Upper lobe of right lung (tissue), 1 donor: Measurements from ENCODE around the gene CHD5. TPM values are rescaled to one million over a fixed set of nuclear protein-coding genes. Genes with fewer than 3 reads are reported as not detected.

Experiments used
- ATAC-seq: fragments of 200-7000 bp; cut with Tn5 transposase; one replicate; pipeline ENCODE4 v1.9.1; 2020; ENCODE audit warnings: mild to moderate bottlenecking, moderate library complexity
- DNase-seq: peaks from one replicate; pipeline ENCODE4 v3.0.0-alpha.2; 2020
- H3K27ac ChIP-seq: fragments of 200-600 bp; one replicate; pipeline ENCODE4 v1.8.0; 2022
- H3K27me3 ChIP-seq: fragments of 200-600 bp; one replicate; pipeline ENCODE4 v1.8.0; 2022; ENCODE audit warnings: mild to moderate bottlenecking
- H3K36me3 ChIP-seq: fragments of 200-600 bp; one replicate; pipeline ENCODE4 v1.8.0; 2022
- H3K4me1 ChIP-seq: fragments of 200-600 bp; one replicate; pipeline ENCODE4 v1.8.0; 2022
- H3K4me3 ChIP-seq: fragments of 200-600 bp; one replicate; pipeline ENCODE4 v1.8.0; 2022; ENCODE audit warnings: mild to moderate bottlenecking
- H3K9me3 ChIP-seq: fragments of 200-600 bp; one replicate; pipeline ENCODE4 v1.8.0; 2022
- CTCF ChIP-seq: fragments of 200-600 bp; IDR thresholded peaks from one replicate; pipeline ENCODE4 v1.8.0; 2022; ENCODE audit warnings: antibody characterized with exemption
- intact Hi-C: fragments of 100-400 bp; cut with DNase I; formaldehyde crosslinking; loops from one replicate; pipeline ENCODE4 v1.11.0; 2022
- total RNA-seq: library from RNA; stranded (reverse); fragmentation: NEBNext Ultra II Directional; extraction: Animal tissue kit (Norgen Biotek cat#: 25700); gene quantifications from one replicate; pipeline ENCODE4 v1.2.1, GENCODE V29; 2021
- donor health status: DM: no; HTN: yes; CAD: no; lungs with severe emphysema.

Gene CHD5
- total RNA-seq, 1 donor from 2014 or later = 0.23 TPM

- intact Hi-C loops = no loop called here
- no peaks in the 10 kb centered on the region for H3K4me1 ChIP-seq
- H3K4me3 ChIP-seq = no peak overlapping the region
- TF ChIP-seq CTCF = no peak
- DNase-seq (no peak), ATAC-seq (no peak)
- H3K9me3 ChIP-seq = no peaks in the 10 kb centered on the region
- no peak overlapping the region for H3K27ac ChIP-seq
- no peaks in the 10 kb centered on the region for H3K36me3 ChIP-seq
- no peaks in the 10 kb centered on the region for H3K27me3 ChIP-seq
Observed at GRCh38 chr1:6154525-6155319, 25.4 kb downstream of the CHD5 start.

GRCh38 chr1:6152882-6153281 is 27.2 kb downstream of the CHD5 start:
- ATAC-seq = no peak
- TF ChIP-seq CTCF = no peak

GRCh38 chr1:6152181-6152580 is 27.9 kb downstream of the CHD5 start:
- Histone ChIP-seq H3K27me3 (peaks cover 22% of the 10 kb centered on the region), H3K36me3 (no peaks in the 10 kb centered on the region), H3K4me3 (no peak overlapping the region), H3K9me3 (no peaks in the 10 kb centered on the region), H3K4me1 (no peaks in the 10 kb centered on the region), H3K27ac (no peak overlapping the region)
- ATAC-seq (no peak), DNase-seq (no peak)
- intact Hi-C loops = no loop called here
- TF ChIP-seq CTCF = no peak

More at GRCh38 chr1:6152882-6153281, 27.2 kb downstream of the CHD5 start:
- Histone ChIP-seq H3K4me3 (no peak overlapping the region), H3K27me3 (peaks cover 15% of the 10 kb centered on the region), H3K27ac (no peak overlapping the region), H3K9me3 (no peaks in the 10 kb centered on the region), H3K36me3 (no peaks in the 10 kb centered on the region), H3K4me1 (no peaks in the 10 kb centered on the region)
- no peak for DNase-seq
- intact Hi-C loops = no loop called here

GRCh38 chr1:6151291-6151822 is 28.8 kb downstream of the CHD5 start:
- Histone ChIP-seq H3K4me3 (no peak overlapping the region), H3K27ac (no peak overlapping the region), H3K9me3 (no peaks in the 10 kb centered on the region), H3K27me3 (peaks cover 30% of the 10 kb centered on the region), H3K4me1 (no peaks in the 10 kb centered on the region), H3K36me3 (no peaks in the 10 kb centered on the region)
- DNase-seq (no peak), ATAC-seq (no peak)
- TF ChIP-seq CTCF = no peak
- intact Hi-C loops = no loop called here

- no peak for ATAC-seq
- Histone ChIP-seq H3K36me3 (no peaks in the 10 kb centered on the region), H3K27ac (no peak overlapping the region), H3K9me3 (no peaks in the 10 kb centered on the region), H3K4me1 (no peaks in the 10 kb centered on the region), H3K4me3 (no peak overlapping the region), H3K27me3 (peaks cover 37% of the 10 kb centered on the region)
- no peak for TF ChIP-seq CTCF
- intact Hi-C loops = no loop called here
- no peak for DNase-seq
Observed at GRCh38 chr1:6150006-6150938, 29.8 kb downstream of the CHD5 start.
